GM18909 (cell line): ENCODE data around the gene NTRK1.

Experiments
- ATAC-seq: cut with Tn5 transposase; IDR thresholded peaks from one replicate; pipeline ENCODE4 v1.9.1; 2021; ENCODE audit warnings: mild to moderate bottlenecking; ENCODE audit not compliant: unreplicated experiment, poor library complexity

The NTRK1 gene

GRCh38 chr1:156854634-156855033 lies 6.0 kb upstream of the NTRK1 start:
- no peak for ATAC-seq

- no peak for ATAC-seq
Observed at GRCh38 chr1:156856282-156856785, 4.3 kb upstream of the NTRK1 start.

- ATAC-seq: no peak
Observed at GRCh38 chr1:156857532-156857931, 3.1 kb upstream of the NTRK1 start.

DNA sequence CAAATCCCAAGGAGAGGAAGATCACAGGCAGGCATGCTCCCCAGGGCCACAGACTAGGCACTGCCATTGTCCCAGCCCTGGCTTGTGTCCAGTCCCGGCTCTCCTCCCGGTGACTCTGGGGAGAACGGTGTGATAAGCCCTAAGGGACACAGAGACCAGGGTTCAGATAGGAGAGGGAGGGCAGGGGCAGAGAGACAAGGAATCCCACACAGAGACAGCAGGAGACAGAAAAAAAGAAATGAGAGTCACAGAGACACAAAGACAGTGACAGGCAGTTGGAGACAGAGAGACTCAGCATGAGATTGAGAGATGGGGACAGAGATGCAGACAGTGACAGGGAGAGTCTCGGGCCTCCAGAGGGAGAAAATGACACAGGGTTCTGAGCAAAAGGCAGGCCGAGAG lies 2.1 kb upstream of the NTRK1 start:
- ATAC-seq: no peak

DNA sequence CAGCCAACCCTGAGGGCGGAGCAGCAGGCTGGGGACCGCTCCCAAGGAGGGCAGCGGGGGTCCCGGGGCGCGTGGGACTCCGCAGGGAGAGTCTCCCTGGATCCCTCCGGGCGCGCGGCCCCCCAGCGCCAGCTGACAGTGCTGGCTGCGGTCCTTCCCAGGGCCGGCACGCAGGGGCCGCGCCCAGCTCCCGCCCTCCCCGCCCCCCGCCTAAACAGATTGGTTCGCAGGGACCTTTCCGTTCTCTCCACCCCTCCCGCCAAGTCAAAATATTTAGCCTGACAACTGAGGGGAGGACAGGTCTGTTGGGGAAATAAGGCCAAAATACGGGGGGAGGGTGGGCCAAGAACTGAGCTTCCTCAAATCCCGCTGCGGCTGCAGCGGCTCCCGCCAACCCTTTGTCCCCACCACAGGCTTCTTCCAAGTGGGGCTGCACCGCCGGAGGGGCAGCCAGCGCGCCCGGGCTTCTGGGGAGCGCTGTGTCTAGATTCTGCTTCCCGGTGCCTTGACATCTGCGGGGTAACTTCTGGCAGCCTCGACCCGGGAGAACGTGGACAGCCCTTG lies 1.6 kb upstream of the NTRK1 start, which contains the start of gene INSRR:
INSRR (minus strand) TSS at position 159 of the 564 bp plus-strand sequence. CDS start 496 bp downstream, outside the sequence.
- no peak for ATAC-seq

DNA sequence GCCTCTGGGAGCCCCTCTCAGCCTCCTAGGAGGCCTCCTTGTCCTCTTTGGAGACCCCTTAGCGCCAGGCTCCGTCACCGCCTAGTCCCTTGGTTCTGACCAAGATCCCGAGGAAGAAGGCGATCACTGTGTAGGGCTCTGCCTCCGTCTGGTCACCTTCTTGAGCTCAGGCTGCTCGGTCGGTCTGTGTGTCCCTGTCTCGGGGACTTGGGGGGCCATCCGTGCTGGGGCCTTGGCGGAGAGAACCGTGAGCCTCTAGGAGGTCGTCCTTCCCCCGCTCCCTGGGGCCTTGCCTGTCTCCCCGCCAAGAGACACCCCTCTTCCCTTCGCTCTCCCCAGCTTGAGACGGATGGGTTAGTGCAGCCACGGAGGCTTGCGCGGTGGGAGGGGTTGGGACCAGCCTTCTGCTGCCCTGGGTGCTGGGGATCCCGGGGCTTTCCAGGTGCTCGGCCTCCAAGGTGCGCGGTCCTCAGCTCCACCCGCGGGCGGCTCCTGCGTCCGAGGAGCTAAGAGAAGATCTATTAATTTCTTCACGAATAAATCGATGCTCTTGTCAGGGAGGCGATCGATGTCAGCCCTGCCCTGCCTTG lies 1.0 kb upstream of the NTRK1 start:
- no peak for ATAC-seq

DNA sequence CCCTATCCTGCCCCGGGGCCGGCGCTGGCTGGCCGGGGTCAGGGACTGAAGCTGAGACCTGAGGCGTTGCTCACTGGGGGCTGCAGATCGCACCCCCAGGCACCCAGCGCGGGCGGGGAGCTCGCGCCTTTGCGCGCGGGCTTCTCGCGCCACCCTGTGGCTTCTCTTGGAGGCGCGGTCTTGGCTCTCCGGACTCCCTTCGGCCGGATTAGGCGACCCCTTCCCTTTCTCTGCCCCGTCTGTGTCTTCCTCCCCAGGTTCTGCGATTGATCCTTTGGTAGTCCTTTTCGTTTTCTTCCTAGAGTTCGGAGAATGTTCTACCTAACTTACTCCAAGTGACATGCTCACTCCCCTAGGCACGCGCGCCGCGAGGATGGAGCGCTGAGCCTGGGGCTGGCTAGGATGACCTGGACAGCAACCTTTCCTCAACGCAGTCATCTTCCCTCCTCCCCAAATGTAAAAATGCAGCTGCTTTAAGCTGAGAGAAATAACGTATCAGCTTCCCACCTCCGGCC lies 495 bp upstream of the NTRK1 start:
- no peak for ATAC-seq

DNA sequence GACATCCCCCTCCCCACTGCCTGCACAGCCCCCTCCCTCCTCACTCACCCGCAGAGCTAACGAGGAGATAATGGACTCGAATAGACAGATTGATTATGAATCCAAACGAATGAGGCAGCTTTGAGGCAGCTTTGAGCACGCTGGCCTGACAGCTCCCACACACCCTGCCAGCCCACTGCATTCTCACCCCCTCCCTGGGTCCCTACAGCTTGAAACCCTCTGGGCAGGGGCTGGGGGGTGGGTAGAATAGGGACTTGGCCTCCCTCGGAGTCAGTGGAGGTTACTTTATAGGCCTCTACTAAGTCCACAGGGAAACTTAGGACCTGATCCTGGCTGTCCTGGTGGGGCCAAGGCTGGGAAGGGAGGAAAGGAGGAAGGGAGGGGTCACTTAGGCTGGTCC lies 1.9 kb downstream of the NTRK1 start:
- no peak for ATAC-seq

DNA sequence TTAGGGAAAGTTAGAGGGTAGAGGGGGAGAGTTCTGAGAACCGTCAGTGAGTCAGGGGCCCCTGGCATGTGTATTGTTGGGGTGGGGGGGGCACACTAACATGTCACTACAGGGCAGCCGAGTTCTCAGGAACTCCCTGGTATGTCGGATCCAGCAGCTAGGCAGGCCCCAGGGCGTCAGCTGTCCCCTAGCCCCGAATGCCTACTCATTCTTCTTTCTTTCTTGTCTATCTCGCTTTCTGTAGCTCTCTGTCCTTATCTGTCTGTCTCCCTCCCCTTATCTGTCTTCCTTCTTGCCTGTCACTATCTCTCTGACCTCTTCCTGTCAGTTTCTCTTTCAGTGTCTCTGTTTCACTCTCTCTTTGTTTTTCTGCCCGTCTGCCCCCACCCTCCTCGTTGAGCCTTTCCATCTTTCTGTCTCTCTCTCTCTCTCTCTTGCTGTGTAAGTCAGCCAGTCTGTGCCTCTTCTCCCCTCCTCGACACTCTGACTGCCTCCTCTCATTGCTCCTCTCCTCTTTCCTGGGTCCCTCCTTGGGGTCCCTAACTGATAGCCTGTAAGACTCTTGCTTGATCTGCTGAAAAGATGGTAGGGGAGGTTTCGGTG lies 2.4 kb downstream of the NTRK1 start:
- no peak for ATAC-seq

GRCh38 chr1:156863631-156864030 lies 3.0 kb downstream of the NTRK1 start:
- ATAC-seq: no peak

DNA sequence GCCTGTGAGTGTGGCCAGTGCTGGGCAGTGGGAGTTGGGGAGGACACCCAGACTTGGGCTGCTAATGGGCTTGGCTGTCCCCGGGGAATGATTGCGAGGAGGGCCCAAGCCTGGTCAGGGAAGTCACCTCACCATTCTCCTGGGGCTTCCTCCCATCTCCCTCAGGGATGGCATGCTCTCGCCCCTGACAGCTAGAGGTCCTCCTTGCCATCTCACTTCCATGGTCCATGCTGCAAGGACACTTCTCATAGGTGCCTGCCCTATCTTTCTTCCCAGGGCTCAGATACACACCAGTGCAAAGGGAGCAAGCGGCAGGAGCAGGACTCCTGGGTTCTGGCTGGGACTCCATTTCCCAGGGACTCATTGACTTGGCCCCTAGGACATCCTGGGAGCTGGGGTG lies 4.1 kb downstream of the NTRK1 start:
- no peak for ATAC-seq

- no peak for ATAC-seq
Observed at GRCh38 chr1:156865258-156865657, 4.6 kb downstream of the NTRK1 start.

DNA sequence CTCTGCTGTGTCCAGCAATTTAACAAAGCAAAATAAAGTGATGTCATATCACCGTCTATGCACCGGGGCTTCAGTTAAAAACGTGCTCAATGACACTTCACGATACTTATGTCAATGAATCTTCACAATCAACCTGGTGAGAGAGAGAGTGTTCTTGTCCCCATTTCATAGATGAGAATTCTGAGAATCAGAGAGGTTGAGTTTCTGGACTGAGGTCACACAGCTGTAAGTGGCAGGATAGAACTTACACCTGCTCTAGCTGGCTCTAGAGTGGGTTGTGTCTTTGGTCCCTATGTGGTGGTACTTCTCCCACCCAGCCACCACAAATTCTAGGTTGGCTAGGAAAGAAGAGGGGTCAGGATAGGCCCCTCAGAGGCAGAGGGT lies 5.2 kb downstream of the NTRK1 start:
- no peak for ATAC-seq

GRCh38 chr1:156866249-156866909 lies 5.7 kb downstream of the NTRK1 start:
- ATAC-seq: no peak

- ATAC-seq: no peak
Observed at GRCh38 chr1:156868341-156868740, 7.7 kb downstream of the NTRK1 start.

GRCh38 chr1:156869455-156869854 lies 8.8 kb downstream of the NTRK1 start:
- no peak for ATAC-seq

DNA sequence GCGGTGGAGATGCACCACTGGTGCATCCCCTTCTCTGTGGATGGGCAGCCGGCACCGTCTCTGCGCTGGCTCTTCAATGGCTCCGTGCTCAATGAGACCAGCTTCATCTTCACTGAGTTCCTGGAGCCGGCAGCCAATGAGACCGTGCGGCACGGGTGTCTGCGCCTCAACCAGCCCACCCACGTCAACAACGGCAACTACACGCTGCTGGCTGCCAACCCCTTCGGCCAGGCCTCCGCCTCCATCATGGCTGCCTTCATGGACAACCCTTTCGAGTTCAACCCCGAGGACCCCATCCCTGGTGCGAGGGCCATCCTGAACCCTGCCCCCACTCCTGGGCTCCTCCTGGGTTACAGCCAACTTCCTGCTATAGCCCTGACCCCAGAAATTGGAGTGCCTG lies 13.0 kb downstream of the NTRK1 start:
- no peak for ATAC-seq

- no peak for ATAC-seq
Observed at GRCh38 chr1:156874142-156874541, 13.5 kb downstream of the NTRK1 start.

- ATAC-seq: no peak
Observed at GRCh38 chr1:156874572-156875340, 14.1 kb downstream of the NTRK1 start.

DNA sequence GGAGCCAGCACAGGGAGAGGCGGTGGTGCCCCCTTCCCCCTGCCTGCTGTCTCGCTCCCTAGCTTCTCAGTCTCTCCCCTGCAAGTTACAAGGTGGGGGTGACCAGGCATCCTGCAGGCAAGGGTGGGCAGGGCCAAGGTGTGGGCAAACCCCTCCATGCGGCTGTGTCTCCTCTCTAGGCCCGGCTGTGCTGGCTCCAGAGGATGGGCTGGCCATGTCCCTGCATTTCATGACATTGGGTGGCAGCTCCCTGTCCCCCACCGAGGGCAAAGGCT lies 14.6 kb downstream of the NTRK1 start:
- ATAC-seq: no peak

- no peak for ATAC-seq
Observed at GRCh38 chr1:156876281-156876680, 15.6 kb downstream of the NTRK1 start.
